NCI-H2196 (cell line): ENCODE results near the gene SERHL2.
"Not testable (repeated sequence)": the region's sequence is repeated elsewhere in the genome, so short reads cannot be mapped to it uniquely, and the experiment has no call there.

ENCODE experiments used
- DNase-seq: peaks from one replicate; lab custom pipeline; 2025; ENCODE audit not compliant: unreplicated experiment; lab: John Stamatoyannopoulos, UW

The SERHL2 gene

DNA sequence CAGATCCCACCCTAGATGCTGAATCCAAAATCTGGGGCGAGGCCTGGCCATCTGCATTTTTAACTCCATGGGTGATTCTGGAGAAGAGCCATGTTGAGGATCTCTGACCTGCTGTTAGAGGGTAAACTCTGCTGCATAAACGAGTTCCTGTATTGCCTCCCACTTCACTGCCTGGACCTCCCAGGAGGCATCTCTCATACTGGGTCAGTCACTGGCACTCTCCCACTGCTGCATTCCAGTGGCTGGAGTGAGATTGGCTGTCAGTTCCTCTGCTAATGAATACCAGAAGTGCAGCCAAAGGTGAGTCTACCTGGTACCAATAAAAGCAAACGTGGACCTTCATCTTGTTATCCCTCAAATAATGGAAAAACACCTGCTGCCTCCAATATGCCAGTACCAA, 50.6 kb downstream of the SERHL2 start:
- no peak for DNase-seq

- DNase-seq: not testable (repeated sequence)
These were observed 53.9 kb downstream of the SERHL2 start for GRCh38 chr22:42607641-42608040.

- DNase-seq: no peak
These were observed 54.5 kb downstream of the SERHL2 start for GRCh38 chr22:42608136-42608822.

- DNase-seq: no peak
These were observed 55.1 kb downstream of the SERHL2 start for GRCh38 chr22:42608823-42609361.

- no peak for DNase-seq
These were observed 56.4 kb downstream of the SERHL2 start for GRCh38 chr22:42610186-42610585.

DNA sequence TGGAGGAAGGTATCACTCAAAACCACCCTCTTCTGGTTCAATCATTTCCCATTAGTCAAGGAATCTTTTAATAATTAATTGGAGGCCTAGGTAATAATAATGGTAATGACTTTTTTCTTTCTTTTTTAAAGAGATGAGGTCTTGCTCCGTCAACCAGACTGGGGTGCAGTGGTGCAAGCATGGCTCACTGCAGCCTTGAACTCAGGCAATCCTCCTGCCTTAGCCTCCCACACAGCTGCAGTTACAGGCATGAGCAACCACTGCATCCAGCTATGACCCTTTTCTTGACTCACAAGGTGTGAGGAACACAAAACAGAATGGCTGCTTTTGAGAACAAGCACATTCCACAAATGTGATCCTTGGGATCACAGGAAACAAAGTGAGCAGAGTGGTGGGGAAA, 57.3 kb downstream of the SERHL2 start:
- DNase-seq: no peak

DNA sequence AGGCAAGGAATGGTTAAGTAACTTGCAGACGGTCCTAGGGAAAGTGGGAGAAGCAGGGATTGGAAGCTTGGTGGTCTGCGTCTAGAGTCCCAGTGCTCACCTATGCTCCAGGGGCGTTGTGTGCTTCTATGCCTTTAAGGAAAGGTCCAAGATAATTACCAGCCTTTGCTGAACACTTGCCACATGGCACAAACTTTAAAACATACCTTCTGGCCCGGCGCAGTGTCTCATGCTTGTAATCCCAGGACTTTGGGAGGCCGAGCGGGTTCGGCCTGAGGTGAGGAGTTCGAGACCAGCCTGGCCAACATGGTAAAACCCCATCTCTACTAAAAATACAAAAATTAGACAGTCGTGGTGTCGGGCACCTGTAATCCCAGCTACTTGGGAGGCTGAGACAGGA, 58.6 kb downstream of the SERHL2 start:
- DNase-seq: no peak

GRCh38 chr22:42613872-42614301, 60.1 kb downstream of the SERHL2 start:
- DNase-seq: no peak

DNA sequence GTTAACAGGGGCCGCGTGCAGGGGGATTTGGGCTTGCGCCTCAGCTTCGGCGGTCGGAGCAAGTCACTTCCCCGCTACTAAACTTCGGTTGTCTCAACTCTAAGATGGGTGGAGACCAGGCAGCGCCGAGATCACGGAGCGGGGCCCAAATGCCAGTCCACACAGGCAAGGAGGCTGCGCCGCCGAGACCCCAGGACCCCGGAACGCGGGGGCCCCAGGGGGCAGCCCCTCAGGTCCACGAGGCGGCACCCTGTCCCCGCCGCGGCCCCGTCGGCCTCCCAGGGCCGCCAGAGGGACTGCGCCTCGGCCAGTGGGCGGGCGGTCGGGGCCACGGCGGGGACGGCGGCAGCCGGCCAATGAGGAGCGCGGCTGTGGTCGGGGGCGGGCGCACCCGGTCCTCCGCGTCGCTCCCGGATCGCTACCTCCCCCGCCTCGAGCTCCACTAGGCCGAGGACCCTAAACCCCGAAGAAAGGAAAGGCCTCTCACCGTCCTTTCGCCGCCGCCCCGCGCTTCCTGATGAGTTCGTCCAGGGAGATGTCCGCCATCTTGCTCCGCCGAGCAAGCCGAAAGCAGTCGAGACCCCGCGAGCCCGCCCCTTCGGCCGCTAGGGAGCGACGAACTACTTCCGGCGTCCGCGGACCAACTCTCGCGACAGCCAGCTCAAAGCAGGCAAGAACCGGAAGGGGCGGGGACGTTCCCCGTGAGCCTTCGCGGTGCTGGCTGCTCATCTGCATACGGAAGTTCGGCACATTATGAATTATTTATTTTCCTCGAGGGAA, 60.7 kb downstream of the SERHL2 start, which contains the start of gene POLDIP3:
TSS of gene POLDIP3 (minus strand) at position 572 of the 780 bp plus-strand sequence. CDS start at position 546, 26 bp downstream.
- DNase-seq: peak; percentile 98

GRCh38 chr22:42615092-42615859, 61.5 kb downstream of the SERHL2 start:
- peak; percentile 88 for DNase-seq

DNA sequence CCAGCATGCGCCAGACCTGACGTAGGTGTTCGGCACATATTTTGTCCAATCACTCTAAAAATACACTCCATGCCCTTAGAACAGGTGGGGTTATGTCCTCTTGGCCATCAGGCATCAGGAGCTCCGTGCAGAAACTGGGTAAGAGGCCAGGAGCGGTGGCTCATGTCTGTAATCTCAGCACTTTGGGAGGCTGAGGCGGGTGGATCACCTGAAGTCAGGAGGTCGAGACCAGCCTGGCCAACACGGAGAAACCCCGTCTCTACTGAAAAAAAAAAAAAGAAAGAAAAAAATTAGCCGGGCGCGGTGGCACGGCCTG, 62.1 kb downstream of the SERHL2 start:
- not testable (repeated sequence) for DNase-seq

- DNase-seq: no peak
These were observed 63.6 kb downstream of the SERHL2 start for GRCh38 chr22:42617155-42617983.

GRCh38 chr22:42619261-42620063, 65.7 kb downstream of the SERHL2 start:
- DNase-seq: no peak

DNA sequence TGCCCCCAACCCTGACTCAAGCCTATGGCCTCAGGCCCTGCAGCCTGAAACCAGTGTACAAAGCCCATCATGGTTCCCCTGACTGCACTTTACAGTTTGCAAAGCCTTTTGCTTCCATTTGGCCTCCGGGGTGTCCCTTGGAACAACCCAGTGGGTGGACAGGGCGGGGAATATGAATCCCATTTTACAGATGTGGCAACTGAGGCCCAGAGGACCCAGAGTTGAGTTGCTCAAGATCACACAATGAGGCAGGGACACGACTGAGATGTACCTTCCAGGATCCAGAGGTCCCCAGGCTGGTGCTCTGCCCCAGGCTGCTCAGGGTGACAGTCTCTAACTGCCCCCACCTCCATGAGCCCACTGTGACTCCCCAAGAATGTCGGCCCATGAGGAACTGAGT, 66.3 kb downstream of the SERHL2 start:
- no peak for DNase-seq

GRCh38 chr22:42621505-42622002, 67.8 kb downstream of the SERHL2 start:
- peak; percentile 59 for DNase-seq

- DNase-seq: no peak
These were observed 68.4 kb downstream of the SERHL2 start for GRCh38 chr22:42622061-42622710.

DNA sequence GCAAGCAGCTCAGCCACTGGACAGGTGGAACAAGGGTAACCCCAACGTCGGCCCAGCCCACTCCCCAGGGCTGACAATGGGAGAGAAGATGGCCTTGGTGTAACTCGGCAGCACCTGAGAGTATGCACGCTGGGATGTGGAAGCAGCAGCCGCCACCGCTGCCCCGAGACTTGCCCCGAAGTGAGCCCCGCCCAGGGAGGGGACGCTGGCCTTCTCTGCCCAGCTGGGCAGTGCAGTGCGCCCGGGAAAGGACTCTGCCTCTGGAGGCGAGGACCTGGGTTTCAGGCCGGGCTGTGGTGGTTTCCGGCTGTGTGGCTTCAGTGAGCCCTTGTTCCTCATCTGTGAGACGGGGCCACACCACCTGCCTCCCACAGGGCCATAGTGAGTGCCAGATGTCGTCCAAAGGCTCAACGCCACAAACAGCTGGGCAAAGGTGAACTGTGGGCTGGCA, 69.6 kb downstream of the SERHL2 start:
- DNase-seq: no peak
